Measurements from ENCODE around the gene CHN2.

CHN2 gene

GRCh38 chr7:29379551-29379950, 185.0 kb downstream of the CHN2 start:
- TF ChIP-seq CTCF (conservative IDR thresholded peaks at IDR 0.05; ENCODE audit: low read depth, low read length) = no peak
- H3K4me3 ChIP-seq (ENCODE audit: low read length) = no peak overlapping the region
- no peak for DNase-seq (ENCODE audit: low read depth)

GRCh38 chr7:29381206-29382094, 186.9 kb downstream of the CHN2 start:
- no peak for TF ChIP-seq CTCF (conservative IDR thresholded peaks at IDR 0.05; ENCODE audit: low read depth, low read length)
- H3K4me3 ChIP-seq (ENCODE audit: low read length) = no peak overlapping the region
- no peak for DNase-seq (ENCODE audit: low read depth)

- TF ChIP-seq CTCF (conservative IDR thresholded peaks at IDR 0.05; ENCODE audit: low read depth, low read length) = no peak
- no peak overlapping the region for H3K4me3 ChIP-seq (ENCODE audit: low read length)
- no peak for DNase-seq (ENCODE audit: low read depth)
These were observed 189.7 kb downstream of the CHN2 start for GRCh38 chr7:29384277-29384676.

GRCh38 chr7:29385214-29385814, 190.7 kb downstream of the CHN2 start:
- H3K4me3 ChIP-seq (ENCODE audit: low read length) = no peak overlapping the region
- no peak for DNase-seq (ENCODE audit: low read depth)
- no peak for TF ChIP-seq CTCF (conservative IDR thresholded peaks at IDR 0.05; ENCODE audit: low read depth, low read length)

- TF ChIP-seq CTCF (conservative IDR thresholded peaks at IDR 0.05; ENCODE audit: low read depth, low read length) = no peak
- no peak overlapping the region for H3K4me3 ChIP-seq (ENCODE audit: low read length)
- DNase-seq (ENCODE audit: low read depth) = no peak
These were observed 191.7 kb downstream of the CHN2 start for GRCh38 chr7:29386196-29386765.

- DNase-seq (ENCODE audit: low read depth) = no peak
- H3K4me3 ChIP-seq (ENCODE audit: low read length) = no peak overlapping the region
- no peak for TF ChIP-seq CTCF (conservative IDR thresholded peaks at IDR 0.05; ENCODE audit: low read depth, low read length)
These were observed 196.7 kb downstream of the CHN2 start for GRCh38 chr7:29391262-29391661.
